HG03064 (cell line): ENCODE measurements around the gene MCM8.
A peak's percentile ranks its signal among the peaks of the same experiment; 100 is the strongest.

Source experiments
- ATAC-seq: cut with Tn5 transposase; IDR thresholded peaks from one replicate; pipeline ENCODE4 v1.9.1; 2021; ENCODE audit warnings: low read depth; ENCODE audit not compliant: unreplicated experiment

The MCM8 gene

DNA sequence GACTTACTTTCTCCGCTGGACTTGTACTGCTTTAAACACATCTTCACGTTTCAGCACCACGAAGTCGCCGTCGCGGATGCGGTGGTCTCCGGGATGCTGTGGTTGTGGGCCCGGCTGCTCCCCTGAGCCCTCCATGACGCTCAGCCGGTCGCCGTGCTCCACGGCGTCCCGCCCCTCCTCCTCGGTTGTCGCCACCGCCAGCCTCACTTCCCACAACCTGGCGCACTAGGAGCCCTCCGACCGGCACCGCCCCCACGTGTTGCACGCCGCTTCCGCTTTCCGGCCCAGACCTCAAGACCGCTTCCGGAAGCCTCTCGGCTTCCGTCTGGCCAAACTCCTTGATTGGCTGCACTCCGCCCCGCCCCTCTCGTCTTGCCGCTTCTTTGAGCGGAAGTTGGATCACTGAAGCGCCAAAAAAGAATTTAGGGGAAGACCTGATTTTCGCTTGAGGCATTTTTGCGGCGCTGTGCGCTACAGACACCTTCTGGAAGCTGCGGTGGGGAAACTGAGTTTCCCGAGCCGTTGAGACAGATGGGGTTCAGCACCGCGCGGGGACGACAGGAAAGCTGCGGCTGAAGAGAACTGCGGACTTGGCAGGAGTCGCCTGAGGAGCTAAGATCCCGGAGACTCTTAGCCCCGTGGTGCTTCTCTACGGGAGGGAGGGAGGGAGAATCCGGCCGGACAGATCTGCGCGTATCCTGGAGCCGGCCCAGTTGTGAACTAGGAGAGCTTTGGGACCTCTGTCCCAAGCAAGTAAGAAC lies at the start of gene MCM8, which contains the start of gene TRMT6:
Gene MCM8 (plus strand): TSS at position 382 of the 761 bp plus-strand sequence. CDS start 1,364 bp downstream, outside the sequence.
Gene TRMT6 (minus strand): TSS at position 263 of the 761 bp plus-strand sequence. CDS start 128 bp downstream, at position 135.
- peak; percentile 93 for ATAC-seq

DNA sequence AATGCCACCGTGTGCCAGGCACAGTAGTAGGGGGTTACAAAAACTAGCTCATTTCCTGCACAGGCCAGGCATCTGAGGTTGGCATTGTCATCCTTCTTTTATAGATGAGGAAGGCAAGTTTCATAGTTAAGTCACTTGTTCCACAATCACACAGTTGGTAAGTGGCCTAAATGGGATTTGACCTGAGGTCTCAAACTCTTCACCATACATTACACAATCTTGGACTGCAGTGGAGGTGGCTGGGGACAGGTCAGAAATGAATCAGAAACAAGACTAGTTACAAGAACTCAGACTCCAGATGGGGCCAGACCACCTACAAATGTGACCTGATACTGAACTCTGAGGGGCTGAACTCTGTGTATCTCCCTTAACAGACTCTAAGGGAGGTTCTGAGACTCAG lies 49.5 kb upstream of the MCM8 start:
- no peak for ATAC-seq

DNA sequence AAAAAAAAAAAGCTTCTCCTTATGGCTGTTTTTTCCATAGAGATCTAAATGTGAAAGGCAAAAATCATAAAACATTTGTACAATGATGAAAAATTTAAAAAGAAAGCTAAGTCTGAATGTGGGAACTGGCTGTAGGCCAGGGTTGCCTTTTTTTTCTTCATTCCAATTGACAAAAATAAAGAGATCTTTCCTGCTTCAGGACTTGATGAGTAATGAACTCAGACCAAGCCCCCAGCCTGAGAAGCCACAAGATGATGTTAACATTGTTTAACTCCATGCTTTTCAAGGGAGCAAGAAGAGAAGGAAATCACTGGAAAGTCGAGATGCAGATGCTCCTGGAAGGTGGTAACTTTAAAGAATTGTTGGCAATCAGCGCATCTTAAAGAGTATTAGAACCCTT lies 41.5 kb upstream of the MCM8 start:
- ATAC-seq: no peak

DNA sequence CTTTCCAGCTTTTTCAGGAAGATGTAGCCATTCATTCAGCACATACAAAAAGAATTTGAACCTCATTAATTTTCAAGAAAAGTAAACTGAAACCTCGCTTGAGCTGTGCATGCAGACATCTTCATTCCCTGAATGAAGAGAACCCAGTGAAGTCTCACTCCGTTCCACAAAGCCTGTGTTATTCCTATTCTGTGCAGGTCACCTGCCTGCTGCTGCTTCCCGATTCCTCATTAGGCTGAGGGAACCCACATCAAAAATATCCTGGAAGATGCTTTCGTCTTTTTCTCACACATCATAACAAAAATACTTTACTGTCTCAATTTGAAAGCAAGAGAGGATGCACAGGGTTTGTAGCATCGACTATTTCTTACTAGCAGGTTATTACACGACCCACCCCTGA lies 40.3 kb upstream of the MCM8 start:
- ATAC-seq: no peak

DNA sequence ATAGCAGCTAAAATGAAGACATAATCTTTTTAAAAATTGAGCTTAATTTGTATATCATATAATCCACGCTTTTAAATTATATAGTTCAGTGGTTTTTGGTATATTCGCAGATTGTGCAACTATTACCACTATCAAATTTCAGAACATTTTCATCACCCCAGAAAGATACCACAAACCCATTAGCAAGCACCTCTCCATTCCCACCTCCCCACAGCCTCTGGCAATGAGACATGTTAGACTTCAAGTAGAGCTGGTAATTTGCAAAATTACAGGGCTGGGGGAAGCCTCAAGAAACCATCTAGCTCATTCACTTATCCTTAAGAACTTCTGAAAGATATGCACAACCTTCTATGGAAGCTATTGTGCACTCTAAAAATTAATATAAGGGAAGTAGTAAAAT lies 37.3 kb upstream of the MCM8 start:
- ATAC-seq: no peak

DNA sequence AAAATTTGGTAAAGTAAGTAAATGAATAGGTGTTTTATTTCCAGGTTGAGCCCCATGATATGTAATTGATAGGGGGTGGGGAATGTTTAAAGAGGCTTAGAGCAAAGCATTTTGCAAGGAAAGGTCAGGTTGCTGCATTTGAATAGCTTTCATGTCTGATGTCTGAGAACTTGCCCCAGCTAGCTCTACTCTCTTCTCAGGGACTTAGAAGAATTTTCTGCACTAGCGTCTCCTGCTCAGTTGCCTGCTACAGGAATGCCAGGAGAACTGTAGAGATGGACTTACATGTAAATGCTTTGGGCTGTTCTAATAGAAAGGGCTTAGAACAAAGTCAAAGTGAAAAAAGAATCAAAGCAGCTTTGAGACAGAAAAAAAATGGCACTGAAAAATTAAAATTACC lies 35.6 kb upstream of the MCM8 start:
- no peak for ATAC-seq

DNA sequence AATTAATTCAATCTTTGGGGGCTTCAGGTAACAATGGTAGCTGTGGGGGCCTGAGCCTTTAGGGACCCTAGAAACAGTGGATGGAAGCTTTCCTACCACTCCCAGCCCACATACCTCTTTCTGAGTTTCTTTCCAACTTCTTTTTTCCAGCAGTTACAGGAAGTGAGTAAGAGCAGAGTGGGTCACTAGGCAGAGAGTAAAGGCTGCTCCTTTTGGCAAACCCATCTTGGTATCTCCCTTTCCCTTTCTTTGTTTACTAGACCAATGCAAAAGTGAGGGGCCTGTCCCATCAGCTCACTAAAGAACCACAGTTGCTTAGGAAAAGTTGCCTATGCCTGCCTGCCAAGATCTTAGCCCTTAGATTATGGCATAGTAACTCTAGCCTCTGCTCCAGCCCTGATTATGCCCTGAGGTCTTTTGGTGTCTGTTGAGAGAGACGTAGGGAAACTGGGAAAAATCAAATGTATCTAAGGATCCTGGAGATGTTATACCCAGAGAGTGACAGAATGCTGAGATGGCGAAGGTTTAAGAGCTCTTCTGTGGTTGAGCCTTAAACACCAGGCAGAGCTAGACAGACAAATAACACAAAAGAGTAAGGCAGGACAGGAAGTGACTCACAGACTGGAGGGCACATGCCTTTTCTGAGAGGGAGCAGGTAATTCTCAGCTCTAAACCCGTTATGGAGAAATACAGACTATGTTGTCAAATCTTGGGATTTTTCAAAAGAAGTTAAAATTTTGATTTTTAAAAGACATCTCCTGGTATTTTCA lies 31.4 kb upstream of the MCM8 start:
- no peak for ATAC-seq

DNA sequence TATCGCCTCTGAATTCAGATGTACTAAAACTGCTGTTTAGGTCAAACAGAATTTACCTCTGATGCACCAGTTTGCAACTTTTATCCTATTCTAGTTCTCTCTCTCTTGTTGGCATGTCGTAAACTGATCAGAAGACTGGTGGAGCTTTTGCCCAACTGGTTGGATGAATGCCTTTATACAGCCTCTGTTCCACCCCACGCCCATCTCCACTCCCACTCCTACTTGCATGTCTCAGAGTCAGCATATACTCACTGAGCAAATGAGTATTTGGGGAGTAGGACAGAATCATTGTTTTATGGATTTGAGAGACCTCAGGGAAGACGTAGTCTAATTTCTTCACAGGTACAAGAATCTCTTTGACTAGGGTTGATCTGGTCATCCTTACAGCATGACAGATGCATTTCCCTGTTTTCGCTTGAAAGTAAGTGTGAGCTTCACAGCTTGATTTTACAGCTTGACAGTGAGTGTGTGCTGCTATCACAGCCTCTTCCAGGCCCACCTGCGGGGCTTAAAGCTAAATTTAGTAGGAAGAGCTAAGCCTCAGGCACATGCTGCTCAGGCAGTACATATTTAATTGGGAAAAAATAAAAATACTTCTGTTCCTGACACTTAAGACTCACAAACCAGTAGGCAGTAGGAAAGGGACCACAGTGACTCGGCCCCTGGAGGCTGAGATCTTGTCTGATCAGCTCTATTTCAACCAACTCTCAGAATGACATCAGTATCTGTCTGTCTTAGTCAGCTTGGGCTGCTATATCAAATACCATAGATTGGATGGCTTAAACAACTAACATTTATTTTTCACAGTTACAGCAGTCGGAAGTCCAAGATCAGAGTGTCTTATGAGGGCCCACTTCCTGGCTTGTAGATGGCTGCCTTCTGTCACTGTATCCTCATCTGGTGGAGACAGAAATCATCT lies 30.6 kb upstream of the MCM8 start:
- no peak for ATAC-seq

DNA sequence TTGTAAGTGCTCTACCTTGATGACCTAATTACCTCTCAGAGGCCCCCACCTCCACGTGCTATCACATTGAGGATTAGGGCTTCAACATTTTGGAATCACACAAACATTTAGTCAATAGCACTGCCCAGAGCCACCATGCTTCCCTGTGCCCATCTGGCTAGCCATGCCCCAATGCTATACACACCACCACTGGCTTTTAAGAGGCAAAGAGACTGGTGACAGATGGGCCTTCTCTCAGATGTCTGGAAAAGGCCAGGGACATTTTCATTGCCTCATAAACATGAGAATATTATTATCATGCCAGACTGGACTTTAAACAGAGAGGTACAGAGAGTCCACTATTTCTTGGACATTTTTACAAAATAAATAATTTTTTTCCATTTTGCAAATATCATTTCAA lies 29.9 kb upstream of the MCM8 start:
- no peak for ATAC-seq

DNA sequence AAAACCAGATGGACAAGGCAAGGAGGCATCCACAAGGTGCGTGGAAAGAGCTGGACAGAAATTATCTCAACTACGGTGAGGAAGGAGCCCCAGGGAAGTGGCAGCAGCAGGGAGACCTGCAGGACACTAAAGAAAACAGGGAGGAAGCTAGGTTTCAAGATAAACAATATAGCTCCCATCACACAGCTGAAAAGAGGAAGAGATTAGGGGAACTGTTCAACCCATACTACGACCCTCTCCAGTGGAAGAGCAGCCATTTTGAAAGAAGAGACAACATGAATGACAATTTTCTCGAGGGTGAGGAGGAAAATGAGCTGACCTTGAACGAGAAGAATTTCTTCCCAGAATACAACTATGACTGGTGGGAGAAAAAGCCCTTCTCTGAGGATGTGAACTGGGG lies 27.0 kb upstream of the MCM8 start:
- no peak for ATAC-seq

DNA sequence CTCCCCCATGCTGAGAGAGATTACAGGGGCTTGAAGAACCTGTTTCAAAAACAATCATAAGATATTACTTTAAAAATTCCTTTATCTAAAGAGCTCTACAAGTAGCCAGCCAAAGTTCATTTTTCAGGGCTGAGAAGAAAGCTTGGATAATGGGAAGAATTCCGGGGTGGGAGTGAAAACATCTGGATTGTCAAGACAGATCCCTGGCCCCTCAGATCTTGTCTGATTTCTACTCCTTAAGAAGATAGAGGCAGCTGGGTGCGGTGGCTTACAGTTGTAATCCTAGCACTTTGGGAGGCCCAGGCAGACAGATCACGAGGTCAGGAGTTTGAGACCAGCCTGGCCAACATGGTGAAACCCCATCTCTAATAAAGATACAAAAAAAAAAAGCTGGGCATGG lies 24.9 kb upstream of the MCM8 start:
- no peak for ATAC-seq

DNA sequence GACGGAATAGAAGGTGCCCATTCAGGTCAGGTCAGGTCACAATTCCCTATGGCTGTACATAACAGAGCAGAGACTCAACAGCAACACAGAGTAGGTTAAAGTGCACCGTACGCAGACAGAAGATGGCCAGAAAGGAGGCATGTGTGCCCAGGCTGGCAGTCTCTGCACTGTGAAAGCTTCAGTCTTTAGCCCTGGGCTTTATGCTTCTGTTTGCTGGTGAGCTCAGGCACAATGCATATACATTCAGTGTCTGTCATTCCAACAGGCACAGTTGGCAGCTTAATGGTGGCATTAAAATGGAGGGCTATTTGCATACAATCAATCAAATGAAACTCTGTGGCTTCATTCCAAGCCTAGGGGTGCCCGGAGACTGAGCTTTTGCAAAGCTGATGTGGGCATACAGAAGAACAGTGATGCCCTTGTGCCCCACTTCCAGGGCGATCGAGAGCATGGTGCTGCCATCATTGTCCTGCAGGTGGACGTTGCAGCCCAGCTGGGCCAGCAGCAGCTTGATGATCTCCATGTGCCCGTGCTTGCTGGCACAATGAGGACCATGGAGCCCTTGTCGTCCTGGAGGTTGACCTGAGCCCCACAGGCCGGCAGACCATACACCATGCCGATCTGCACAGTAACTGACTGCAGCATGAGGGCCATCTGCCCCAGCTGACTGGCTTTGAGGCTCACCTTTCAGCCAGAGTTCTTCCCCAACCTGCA lies 22.5 kb upstream of the MCM8 start:
- no peak for ATAC-seq

DNA sequence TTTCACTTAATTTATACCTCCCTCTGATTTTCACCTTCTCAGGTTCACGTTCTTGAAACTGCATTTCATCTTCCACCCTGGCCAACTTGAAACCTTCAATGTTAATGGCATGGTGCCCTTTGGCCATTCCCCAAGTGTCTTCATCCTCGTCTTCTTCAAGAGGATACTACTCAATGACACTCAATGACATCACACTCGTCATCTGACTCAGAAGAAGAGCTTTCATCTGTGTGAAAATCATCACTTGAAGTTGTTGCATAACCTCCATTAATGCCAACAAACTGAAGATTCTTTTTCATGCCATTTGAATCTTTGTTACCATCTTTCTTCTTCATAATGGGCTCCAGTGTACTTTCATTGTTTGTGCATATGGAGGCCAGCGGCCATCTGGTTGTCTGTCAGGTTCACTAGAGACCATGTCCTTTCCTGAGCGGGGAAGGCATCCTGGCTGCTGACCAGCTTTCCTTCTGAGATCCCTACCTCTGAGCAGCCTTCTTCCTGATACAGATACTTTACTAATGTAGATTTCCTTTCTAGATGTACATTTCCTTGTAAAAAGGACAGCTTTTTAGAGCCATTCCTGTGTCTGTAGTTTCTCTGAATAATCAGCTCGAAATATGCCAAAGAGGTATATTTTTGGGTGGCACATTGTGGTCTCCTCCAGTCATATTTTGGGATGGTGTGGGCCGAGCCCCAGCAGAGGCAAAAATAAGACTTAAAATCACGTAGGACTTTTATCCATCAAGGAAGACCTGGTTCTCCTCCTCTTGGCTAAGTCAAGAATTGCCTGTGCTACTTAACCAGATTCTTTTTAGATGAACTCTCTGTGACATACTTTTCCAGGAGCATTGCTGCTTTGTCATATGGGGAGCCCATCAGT lies 21.4 kb upstream of the MCM8 start:
- no peak for ATAC-seq

DNA sequence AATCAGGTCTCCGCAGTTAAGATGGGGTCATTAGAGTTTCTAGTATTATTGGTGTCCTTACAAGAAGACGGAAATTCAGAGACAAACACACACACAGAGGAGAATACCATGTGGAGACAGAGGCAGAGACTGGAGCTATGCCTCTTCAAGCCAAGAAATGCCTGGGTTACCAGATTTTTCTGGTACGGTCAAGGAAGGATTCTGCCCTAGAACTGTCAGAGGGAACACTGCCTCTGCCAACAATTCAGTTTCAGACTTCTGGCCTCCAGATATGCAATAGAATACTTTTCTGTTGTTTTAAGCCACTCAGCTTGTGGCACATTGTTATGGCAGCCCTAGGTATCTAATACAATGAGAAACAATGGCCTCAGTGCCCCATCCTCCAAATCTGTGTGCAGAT lies 19.0 kb upstream of the MCM8 start:
- ATAC-seq: no peak

DNA sequence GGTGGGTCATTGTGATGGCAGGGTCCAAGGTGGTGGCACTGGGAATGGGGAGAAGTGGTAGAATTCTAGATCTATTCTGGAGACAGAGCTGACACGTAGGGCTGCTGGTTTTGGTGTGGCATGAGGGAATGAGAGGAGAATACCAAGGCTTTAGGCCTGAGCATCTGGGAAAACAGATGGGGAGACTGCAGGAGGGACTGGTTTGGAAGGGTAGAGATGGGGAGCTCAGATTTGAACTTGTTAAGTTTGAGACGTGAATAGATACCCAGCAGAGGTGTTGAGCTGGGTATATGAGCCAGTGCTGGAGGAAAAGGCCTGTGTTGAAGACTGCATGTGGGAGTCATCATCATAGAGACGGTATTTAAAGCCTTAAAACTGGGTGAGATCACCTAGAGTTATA lies 17.7 kb upstream of the MCM8 start:
- ATAC-seq: no peak

DNA sequence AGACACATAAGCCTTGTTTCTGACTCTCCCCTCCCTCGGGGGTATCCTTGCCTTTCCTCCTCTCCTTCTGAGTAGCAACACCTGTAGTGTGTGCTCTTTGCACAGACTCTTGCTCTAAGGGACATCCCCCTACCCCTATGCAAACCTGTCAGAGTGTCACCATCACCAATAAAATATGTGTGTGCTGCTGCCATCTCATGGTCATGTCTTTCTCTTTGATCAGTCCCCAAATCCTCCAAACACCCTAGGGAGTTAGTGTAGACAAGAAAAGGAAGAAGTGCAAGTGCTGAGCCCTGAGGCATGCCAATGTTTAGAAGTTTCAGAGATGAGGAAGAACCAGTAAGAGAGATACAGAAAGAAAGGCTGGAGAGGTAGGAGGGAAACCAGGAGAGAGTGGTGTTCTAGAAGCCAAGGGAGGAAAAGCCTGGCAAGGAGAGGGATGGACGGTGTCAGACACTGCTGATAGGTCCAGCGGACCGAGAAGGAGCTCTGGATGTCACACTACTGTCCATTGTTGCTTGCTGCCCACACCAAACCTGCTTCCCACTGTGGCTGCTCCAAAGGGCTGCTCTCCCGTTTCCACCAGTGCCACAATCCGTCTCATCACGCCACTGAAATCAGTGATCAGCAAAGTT lies 16.5 kb upstream of the MCM8 start:
- ATAC-seq: no peak

DNA sequence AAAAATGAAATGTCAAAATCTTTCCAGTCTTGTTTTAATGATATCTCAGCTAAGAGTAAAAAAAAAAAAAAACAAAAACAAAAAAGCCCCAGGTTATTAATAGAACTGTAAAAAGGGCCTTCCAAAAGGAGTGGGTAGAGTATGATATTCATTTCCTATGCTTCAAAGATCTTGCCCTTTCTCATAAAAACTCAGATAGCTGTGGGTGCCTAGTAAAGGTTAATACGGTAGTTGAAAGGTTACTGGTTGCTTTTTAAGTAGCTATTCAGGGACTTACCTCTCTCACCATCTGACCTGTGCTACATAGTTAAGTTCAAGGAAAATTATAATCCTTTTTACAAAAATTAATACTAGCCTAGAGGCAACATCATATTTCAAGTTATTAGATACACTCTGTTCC lies 15.1 kb upstream of the MCM8 start:
- ATAC-seq: no peak

DNA sequence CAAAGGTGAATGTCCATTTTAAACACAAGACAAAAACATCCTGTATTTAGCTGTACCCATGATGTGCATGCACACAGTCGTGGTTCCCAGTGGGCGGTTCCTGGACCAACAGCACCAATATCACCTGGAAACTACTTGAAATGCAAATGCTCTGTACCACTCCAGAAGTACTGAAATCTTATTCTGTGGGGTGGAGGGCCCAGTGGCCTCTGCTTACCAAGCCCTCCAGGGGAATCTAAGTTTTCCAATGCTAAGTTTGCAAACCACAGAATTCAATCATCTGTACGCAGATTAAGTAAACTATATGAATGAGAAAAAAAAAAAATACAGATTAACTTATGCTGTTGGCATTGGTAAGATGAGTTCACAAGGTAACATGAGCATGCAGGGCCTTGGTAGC lies 14.2 kb upstream of the MCM8 start:
- no peak for ATAC-seq

DNA sequence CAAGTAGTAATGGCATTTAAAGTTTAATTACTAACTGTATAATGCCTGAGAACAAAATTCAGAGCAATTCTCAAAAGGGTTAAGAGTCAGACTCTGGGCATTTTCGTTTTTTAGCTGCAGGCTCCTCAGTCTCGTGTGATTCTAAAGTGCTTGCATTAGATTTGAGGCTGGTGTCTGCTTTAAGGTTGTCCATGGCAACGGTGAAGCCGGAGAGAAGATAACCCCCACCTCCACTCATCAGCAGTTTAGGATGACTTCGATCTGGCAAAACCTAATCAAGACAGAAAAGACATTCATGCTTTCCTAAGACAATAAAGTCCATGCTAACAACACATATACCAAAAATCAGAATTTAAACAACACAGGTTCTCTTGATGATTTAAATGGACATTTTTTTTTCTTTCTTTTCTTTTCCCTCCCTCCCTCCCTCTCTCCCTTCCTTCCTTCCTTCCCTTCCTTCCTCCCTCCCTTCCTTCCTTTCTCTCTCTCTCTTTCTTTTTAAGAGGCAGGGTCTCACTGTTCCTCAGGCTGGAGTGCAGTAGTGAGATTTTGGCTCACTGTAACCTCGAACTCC lies 11.9 kb upstream of the MCM8 start:
- no peak for ATAC-seq
